GM19099 (cell line): ENCODE measurements around the gene HARBI1.

Experiments
- POLR2A ChIP-seq: IDR thresholded peaks from 3 replicates; pipeline ENCODE4 v1.6.1; 2011; ENCODE audit warnings: low read depth; ENCODE audit not compliant: insufficient read length; ENCODE audit errors: extremely low read depth

HARBI1 gene, protein sequence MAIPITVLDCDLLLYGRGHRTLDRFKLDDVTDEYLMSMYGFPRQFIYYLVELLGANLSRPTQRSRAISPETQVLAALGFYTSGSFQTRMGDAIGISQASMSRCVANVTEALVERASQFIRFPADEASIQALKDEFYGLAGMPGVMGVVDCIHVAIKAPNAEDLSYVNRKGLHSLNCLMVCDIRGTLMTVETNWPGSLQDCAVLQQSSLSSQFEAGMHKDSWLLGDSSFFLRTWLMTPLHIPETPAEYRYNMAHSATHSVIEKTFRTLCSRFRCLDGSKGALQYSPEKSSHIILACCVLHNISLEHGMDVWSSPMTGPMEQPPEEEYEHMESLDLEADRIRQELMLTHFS

DNA sequence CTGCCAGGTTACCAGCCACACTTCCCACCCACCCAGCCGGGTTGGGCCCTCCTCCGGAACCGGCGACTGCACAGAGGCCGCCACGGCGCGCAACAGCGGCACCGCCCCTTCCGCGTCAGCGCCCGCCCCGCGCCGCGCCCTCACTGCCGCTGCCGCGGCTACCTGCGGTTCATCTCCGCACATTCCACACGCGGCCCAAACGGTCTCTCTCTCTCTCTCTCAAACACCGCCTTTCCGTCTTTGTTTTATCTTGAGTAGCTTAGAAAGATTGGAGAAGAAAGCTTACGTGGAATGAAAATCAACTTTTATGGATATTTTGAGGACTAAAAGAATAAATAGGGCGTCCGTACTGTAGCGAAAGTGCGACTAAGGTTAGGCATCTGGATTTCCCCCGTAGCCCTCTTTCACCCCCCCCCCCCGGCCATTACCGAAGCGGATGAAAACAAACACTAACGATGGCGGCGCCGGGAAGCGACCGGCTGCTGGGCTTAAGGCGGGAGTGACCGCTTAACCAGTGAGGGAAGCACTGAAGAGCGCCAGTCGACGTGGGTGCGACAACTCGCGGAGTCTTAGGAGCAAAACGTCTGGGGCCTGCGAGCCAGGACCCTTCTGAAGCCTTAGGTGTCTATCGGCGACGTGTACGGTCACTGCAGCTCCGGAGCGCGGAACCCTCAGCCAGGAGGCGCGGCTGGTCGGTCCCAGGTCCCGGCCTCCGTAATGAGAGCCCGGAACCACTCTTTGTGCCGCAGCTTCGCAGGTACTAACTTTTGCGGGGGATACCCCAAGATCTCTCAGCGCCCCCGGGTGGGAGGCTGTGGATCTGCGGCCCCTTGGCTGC, at the start of gene HARBI1, which contains the start of gene ATG13:
Gene HARBI1 (minus strand): TSS at position 94 of the 838 bp plus-strand sequence. CDS start 990 bp downstream, outside the sequence.
Gene ATG13 (plus strand): TSS at position 420 of the 838 bp plus-strand sequence. CDS start 26,739 bp downstream, outside the sequence.
- TF ChIP-seq POLR2A, result peak; percentile 26

DNA sequence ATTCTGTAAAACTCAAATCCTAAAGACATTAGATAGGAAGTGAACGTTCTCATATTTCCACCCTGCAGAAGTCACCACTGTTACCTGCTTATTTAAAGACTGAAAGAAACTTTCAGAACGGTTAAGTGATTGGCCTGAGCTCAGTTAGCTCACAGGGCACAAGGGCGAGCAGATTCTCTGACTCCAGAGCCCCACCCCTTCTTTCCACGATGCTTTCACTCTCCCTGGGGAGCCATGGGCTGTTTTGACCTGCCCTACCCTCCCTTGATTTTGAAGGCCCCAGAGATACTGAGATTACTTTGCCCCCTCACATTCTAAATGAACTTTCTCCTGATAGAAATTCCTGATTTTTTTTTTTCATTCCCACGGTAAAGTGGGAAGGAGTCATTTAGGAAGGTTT, 49.5 kb upstream of the HARBI1 start:
- no peak for TF ChIP-seq POLR2A

DNA sequence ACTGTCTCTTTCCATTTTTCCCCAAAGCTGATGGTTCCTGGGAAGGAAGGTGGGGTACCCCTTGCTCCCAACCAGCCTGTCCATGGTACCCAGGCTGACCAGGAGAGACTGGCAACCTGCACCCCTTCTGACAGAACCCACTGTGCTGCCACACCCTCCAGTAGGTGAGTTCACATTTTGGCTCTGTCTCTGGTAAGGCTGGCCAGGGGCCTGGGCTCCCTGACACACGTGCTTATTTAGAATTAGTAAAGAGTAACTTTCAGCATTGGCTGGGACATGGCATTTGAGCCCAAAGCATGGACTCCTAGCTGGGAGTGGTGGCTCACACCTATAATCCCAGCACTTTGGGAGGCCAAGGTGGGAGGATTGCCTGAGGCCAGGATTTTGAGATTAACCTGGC, 48.3 kb upstream of the HARBI1 start:
- TF ChIP-seq POLR2A, result no peak

DNA sequence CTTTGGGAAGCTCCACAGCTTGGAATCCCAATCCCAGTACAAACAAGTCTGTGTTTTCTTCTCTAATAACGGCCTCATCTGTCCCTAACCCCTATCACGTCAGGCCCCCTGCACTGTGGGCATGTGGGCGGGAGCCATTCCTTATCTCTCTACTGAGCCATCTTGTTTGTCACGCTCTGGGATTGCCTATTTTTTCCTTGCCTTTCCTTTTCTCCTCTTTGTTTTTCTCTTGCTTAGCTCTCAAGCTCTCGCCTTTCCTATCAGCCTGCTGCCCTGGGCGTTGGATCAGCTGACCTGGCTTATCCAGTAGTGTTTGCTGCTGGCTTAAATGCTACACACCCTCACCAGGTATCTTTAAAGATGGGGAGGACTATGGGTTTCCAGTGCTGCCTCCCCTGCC, 47.6 kb upstream of the HARBI1 start:
- TF ChIP-seq POLR2A, result no peak

DNA sequence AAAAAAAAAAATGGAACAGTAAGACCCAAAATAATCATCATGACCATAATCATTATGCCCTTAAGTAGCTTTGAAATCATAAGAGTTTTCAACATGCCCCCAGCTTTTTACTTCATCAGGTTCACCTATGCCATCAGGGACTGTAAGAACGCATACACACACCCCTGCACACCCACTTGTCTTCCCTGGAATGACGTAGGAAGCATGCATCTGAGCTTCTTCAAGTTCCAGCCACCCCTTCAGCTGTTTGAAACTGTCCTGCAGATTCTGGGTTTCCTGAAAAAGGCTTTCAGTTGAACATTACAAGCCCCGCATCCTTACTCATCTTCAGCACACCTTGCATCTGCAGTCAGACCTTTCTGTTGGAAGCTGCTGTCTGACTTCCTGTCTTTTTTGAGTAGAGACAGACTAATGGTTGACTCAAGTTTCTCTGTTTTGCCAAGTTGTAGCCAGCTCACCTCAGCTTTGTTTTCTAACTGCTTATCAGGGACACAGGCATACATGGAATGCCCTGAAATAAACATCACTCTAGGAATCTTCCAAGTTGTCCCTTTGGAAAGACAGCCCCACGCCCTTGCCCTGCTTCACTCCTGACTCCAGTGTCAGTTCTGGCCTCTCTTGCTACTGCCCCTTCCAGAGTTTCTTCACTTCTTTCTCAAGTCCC, 46.4 kb upstream of the HARBI1 start:
- no peak for TF ChIP-seq POLR2A

DNA sequence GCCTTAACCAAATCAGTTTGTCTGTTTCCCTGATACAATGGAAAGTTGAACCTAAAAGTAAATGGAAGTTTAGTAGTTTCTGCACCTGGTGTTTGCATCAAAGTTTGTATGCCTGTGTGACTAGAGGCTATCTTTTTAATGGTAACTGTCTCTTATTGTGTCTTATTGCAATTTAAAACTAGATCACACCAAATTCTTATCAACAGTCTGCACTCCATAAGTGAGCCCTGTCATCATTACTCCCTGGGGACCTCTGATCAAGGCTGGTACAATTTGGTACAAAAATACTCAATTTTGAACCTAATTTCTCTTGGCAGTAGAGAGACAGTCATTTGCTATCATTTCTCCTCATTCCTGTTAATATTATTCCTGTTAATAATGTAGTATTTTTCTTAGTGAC, 45.3 kb upstream of the HARBI1 start:
- TF ChIP-seq POLR2A, result no peak

DNA sequence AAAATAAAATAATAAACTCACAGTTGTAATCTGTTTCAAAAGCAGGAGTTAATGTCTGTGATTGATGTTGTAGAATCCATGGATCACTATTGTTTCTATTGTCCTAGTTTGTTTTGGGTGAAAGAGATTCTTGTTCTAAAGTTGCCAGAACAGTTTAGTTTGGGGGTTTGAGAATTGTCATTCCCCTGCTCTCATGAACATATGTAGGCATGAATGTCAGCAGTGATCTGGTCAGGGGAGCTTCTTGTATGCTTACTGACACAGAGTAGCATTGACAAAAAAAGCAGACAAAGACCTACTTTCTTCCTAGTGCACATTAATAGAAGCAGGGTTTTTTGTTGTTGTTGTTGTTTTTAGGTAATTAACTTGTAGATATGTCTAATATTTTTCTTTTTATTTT, 44.8 kb upstream of the HARBI1 start:
- no peak for TF ChIP-seq POLR2A

DNA sequence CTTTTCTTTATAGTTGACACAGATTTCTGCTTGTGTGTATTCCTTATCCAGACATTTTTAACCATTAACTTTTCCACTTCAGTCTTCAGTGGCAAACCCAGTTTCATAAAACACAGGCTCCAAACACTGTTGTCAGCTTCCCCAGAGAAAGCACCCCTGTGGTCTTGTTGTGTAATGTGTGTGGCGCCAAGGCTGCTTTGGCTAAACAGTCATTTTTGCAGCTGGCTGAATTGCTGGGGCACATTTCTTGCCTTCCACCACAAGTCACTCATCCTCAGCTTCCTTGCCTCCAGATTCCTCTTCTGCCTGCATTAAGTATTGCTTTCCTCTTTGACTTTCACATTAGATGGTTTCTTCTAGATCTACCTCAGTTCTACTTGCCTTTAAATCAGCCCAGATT, 42.9 kb upstream of the HARBI1 start:
- no peak for TF ChIP-seq POLR2A

DNA sequence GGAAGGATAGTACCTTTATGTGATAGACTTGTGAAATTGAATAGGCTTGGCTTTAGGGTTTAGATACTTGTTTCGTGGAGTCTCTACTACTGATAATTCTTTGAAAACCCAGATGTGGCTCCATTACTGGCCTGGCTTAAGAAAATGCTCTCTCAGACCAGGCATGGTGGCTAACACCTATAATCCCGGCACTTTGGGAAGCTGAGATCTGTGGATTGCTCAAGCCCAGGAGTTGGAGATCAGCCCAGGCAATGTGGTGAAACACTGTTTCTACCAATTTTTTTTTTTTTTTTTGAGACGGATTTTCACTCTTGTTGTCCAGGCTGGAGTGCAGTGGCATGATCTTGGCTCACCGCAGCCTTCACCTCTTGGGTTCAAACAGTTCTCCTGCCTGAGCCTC, 41.2 kb upstream of the HARBI1 start:
- no peak for TF ChIP-seq POLR2A

DNA sequence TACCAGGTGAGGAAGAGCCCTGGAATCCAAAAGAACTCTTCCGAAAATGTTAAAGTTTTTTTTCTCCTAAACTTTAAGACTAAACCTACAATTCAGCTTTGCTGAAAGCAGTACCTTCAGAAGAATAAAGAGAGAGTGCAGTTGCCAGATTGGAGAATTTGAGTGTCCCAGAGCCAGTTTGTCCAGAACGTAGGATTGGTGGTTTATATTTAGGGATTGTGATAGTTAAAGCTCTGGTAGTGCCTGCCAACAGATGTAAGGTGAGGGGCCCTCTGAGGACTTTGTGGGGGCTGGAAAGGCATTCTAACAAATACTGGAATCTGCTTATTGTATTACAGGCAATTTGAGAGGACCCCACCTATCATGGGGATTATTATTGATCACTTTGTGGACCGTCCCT, 40.2 kb upstream of the HARBI1 start:
- TF ChIP-seq POLR2A, result no peak

DNA sequence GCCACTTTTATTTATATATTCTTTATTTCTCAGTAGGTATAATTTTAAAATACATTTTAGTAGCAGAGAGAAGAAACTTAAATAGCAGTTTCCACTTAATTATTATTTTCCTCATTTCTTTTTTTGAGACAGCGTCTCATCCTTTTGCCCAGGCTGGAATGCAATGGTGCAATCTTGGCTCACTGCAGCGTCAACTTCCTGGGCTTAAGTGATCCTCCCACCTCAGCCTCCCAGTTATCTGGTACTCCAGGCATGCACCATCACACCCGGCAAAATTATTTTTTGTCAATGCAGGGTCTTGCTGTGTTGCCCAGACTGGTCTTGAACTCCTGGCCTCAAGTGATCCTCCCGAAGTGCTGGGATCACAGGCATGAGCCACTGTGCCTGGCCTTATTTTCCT, 38.6 kb upstream of the HARBI1 start:
- TF ChIP-seq POLR2A, result no peak

DNA sequence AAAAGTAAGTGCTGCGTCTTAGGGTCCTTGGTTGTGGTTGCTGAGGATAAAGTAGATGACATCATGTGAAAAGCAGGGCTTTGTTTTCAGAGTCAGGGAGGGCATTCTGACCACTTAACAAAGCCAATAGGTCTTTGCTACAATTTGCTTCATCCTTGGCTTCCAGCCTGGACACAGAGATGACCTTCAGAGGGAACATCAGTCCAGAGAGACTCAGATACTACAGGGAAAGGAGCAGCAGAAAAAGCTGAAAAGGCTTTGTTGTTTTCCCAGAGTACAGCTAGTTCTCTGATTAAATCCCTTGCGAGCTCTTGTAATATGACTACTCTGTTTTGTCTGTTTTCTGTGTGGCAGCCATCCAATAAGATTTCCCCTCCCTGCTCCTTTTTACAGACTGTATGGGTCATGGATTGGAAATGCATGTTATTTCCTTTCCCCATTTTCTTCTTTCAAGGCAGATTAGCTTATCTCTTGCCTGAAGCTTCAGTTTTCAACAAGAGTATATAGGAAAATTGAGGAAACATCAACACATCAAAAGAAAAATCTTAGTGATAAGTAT, 32.2 kb upstream of the HARBI1 start:
- no peak for TF ChIP-seq POLR2A

DNA sequence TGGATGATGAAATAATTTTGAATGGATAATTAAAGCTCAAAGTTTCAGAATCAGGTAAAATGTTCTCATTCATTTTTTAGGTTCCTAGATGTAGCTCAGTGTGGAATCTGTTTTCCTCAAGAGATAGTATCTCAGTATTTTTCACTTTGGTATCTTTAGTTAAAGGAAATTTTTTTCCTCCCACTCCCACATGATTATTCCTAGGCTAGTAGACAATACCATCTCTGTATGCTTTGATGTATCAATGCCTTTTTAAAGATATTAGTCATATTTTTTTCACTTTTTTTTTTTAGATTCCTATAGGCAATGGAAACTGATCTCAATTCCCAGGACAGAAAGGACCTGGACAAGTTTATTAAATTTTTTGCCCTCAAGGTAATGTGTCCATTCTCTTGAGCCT, 27.0 kb upstream of the HARBI1 start:
- no peak for TF ChIP-seq POLR2A

DNA sequence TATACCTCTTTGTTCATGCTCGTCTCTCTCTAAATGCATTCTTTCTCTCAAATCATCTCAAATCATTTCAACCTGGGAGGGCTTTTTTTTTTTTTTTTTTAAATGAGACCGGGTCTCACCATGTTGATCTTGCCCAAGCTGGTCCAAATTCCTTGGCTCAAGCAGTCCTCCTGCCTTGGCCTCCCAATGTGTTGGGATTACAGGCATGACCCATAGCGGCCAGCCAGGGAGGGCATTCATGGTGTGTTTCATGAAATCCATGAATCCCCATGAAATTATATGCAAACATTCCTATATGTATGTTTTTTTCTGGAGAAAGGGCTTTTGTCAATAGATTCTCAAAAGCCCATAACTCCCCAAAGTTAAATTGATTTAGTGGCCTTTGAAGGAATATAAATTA, 26.5 kb upstream of the HARBI1 start:
- no peak for TF ChIP-seq POLR2A
